RKO (cell line): ENCODE results near the gene ACTG2.

ENCODE experiments used
- DNase-seq: peaks from one replicate; pipeline ENCODE4 v3.0.0-alpha.2; 2016; ENCODE audit warnings: low spot score

ACTG2 gene

GRCh38 chr2:73969356-73969755, 76.5 kb downstream of the ACTG2 start:
- no peak for DNase-seq
